CD4-positive, alpha-beta T cell treated with Interleukin-17A for 1 hour (primary cell): ENCODE measurements around the gene FN3KRP.
A peak's percentile ranks its signal among the peaks of the same experiment; 100 is the strongest.

Source experiments
- DNase-seq: peaks from one replicate; pipeline ENCODE4 v3.0.0-alpha.2; 2020

FN3KRP gene

DNA sequence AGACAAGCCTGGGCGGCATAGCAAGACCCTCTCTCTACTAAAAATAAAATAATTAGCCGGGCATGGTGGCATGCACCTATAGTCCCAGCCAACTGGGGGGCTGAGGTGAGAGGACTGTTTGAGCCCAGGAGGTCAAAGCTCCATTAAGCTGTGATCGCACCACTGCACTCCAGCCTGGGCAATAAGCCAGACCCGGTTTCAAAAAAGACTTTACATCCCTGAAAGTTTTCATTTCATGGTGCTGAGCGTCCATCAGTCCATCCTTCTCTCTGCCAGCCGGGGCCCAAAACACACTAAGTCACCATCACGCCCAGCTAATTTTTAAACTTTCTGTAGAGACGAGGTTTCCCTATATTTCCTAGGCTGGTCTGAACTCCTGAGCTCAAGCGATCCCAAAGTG is 28.6 kb upstream of the FN3KRP start:
- no peak for DNase-seq

DNA sequence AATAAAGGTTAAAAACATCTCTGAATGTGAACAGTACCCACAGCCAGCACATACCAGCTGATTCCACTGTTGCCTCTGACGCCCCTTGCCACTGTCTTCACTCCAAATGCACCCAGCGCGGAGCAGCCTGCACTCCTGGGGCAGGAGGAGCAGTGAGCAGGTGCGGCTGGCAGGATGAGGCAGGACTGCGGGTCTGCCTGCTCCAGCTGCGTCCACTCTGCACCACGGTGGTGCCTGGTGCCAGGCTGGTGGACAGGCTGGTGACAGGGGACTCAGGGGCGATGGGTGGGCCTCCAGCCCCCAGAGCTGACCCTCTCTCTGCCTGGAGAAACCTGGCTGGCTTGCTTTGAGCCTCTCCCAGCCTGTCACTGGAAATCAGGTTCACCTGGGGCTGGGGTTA is 27.4 kb upstream of the FN3KRP start:
- DNase-seq: no peak

DNA sequence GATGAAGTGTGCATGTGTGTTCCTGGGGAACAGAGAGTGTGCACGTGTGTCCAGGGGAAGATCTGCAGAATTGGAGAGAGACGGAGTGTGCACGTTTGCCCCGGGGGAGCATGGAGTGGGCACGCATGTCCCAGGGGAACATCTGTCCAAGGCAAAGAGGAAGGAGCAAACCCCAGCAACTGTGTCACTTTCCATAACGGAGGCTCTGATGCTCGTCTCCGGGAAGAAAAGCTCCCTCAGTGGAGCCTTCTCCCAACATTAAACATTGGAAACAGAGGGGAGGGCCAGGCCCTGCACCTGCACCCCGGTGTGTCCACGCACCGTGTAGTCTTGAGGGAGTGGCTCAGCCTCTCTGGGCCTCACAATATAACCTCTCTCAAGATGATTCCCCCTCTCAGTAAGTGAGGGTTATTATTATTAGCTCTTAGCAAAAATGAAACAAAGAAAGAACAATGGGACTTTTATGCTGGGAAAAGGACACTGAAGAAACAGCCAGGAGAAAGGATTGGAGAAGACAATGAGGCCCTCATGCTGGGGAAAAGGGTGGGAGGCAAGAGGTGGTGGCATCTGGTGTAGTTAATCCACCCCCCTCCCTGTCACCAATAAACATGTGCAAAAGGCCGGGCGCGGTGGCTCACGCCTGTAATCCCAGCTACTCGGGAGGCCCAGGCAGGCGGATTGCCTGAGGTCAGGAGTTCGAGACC is 25.6 kb upstream of the FN3KRP start:
- DNase-seq: no peak

GRCh38 chr17:82691714-82692113 is 24.8 kb upstream of the FN3KRP start:
- DNase-seq: no peak

GRCh38 chr17:82692268-82692667 is 24.2 kb upstream of the FN3KRP start:
- no peak for DNase-seq

DNA sequence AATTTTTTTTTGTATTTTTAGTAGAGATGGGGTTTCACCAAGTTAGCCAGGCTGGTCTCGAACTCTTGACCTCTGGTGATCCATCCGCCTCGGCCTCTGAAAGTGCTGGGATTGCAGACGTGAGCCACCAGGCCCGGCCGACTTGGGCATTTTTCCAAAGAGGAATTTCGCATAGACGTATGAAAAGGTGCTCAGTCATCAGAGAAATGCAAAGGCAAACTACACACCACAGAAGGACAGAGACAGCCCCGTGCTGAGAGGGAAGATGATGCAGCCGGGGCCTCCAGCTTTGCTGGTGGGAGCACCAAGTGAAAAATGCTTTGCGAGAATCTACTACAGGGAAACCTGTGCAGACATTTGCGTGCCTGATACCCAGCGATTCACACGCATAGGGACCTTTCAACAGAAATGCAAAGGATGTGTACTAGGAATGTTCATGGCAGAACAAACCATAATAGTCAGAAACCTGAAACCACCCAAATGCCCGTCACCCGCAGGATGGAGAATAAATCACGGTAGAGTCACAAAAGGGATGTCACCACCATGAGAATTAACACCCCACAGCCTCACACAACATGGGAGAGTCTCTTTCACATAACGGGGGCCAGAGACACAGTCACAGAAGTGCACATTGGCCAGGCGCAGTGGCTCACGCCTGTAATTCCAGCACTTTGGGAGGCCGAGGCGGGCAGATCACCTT is 23.2 kb upstream of the FN3KRP start:
- DNase-seq: no peak

DNA sequence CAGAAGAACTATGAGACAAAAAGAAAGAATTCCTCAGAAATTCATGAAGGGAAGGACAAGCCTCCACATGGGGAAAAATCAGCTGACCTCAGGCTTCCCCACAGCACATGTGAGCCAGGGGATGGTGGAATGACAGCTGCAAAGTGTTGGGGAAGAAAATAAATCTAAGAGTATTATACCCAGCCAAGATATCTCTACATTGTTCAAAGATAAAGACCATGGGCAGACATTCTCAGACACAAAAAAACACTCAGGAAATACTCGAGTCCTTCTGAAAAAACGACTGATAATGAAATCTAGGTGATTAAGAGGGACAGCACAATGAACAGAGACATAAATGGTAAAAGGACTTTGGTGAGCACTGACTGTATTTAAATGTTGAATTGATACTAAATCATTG is 21.9 kb upstream of the FN3KRP start:
- DNase-seq: no peak

DNA sequence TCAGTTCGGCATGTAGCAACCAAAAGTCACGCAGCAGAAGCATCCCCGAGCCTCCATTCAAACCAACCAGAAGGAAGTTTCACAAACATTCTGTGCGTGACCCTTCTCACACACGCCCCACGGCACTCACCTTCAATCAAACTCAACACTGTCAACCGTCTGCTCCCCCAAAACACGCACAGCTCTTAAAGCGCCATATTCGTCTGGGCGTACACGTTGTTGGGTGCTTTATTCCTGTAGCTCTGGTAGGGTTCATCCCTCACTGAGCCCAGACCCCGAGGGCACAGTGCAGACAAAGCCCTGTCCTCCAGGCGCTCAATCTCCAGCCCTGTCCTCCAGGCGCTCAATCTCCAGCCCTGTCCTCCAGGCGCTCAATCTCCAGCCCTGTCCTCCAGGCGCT is 20.2 kb upstream of the FN3KRP start:
- DNase-seq: no peak

GRCh38 chr17:82696916-82697807 is 19.3 kb upstream of the FN3KRP start:
- DNase-seq: no peak

- no peak for DNase-seq
These were observed 18.8 kb upstream of the FN3KRP start for GRCh38 chr17:82697808-82698064.

DNA sequence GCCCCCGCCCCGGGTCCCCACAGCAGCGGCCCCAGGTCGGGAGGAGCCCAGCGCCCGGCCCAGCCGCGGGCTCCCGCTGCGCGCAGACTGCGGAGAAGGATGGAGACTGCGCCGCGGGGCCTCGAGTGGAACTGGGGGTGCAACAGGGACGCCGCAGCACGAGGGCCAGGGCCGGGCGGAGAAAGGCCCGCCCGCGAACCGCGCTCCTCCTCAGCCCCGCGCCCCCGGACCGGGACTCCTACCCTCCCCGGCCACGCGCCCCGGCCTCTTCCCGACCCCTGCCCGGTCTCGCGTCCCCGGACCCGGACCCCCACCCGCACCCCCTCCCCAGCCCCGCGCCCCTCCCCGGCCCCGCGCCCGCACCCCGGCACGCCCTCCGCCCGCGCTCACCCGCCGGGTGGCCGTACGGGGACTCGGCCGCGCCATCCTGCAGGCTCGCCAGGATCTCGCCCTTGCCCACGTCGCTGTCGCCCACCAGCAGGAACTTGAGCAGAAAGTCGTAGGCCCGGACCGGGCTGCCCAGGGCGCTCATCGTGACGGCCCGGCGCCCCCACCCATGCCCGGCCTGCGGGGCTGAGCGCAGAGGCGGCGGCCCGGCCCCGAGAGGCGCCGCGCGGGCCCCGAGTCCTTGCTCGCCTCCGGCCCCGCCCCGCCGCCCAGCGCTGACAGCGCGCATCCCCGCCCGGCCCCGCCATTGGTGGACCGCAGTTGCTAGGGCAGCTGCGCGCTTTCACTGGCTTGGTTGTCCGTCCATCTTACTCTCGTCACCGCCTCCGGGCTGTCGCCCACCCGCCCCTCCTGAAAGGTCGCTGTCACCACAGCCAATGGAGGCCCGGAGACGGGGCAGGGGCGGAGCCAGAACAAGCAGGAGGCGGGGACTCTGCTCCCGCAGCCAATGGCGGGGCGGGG is 18.2 kb upstream of the FN3KRP start, which contains the start of gene RAB40B:
RAB40B (minus strand) TSS at position 634 of the 909 bp plus-strand sequence; CDS start at position 532, 102 bp downstream.
- DNase-seq: peak; percentile 99

DNA sequence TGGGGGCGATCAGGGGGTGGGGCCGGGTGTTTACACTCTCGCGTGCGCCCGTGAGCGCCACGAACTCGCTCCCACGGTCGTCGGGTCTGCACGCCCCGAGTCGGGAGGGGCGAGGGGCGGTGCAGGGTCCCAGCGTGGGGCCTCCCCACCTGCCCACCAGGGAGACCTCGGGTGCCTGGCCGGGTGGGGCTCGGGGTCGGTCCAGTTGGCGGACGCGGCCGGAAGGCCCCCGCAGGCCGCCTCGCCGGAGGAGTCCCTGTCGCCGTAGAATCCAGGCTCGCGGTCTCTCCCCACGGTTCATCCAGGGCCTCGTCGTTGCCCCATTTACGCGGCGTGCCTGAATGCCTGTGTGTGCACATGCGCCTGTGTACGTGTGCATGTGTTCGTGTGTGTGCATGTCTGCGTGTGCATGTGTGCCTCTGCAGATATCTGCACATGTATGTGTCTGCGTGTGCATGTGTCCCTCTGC is 17.5 kb upstream of the FN3KRP start:
- DNase-seq: no peak

DNA sequence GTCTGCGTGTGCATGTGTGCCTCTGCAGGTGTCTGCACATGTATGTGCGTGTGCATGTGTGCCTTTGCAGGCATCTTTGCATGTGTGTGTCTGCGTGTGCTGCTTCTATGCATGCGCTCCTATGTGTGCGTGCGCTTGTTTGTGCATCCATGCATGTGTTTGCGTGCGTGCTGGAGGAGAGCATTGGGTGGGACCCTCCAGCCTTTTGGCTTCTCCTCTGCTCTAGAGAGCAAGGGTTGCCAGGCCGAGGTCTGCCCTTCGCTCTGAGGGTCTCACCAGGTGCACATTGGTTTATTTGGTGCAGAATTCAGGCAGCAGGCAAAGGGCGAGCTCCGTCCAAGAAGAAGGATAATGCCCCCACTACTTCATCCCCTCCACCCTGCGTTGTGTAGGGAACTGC is 17.0 kb upstream of the FN3KRP start:
- no peak for DNase-seq

- no peak for DNase-seq
These were observed 14.1 kb upstream of the FN3KRP start for GRCh38 chr17:82702231-82702927.

DNA sequence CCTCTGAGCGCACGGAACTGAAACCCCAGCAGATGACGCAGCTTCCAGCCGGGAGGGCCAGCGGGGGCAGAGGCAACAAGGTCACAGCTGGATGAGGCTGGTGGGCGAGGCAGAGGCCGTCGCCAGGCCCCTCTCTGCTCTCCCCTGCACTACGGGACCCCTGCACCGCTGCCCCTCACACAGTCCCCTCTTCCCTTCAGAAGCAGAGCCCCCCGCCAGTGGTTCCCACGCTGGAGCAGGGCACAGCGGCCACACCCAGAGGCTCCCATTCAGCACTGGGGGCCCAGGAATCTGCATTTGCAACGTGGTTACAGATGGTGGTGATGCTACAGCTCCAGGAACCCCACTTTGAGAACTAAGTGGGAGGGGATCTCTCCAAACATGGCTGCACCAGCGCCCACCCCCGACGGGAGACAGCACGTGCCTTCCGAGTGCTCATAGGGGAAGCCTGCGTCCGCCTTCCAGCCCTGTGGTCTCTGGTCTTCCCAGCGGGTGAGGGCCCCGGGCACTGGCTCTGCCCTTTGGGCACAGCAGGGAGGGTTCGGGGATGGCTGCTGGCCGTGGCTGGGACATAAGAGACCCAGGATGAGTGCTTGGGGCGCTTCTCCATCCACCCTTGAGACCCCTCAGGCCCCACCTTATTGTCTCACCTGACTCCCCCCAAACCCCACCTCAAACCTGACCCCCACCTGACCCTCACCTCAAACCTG is 13.3 kb upstream of the FN3KRP start:
- DNase-seq: no peak

DNA sequence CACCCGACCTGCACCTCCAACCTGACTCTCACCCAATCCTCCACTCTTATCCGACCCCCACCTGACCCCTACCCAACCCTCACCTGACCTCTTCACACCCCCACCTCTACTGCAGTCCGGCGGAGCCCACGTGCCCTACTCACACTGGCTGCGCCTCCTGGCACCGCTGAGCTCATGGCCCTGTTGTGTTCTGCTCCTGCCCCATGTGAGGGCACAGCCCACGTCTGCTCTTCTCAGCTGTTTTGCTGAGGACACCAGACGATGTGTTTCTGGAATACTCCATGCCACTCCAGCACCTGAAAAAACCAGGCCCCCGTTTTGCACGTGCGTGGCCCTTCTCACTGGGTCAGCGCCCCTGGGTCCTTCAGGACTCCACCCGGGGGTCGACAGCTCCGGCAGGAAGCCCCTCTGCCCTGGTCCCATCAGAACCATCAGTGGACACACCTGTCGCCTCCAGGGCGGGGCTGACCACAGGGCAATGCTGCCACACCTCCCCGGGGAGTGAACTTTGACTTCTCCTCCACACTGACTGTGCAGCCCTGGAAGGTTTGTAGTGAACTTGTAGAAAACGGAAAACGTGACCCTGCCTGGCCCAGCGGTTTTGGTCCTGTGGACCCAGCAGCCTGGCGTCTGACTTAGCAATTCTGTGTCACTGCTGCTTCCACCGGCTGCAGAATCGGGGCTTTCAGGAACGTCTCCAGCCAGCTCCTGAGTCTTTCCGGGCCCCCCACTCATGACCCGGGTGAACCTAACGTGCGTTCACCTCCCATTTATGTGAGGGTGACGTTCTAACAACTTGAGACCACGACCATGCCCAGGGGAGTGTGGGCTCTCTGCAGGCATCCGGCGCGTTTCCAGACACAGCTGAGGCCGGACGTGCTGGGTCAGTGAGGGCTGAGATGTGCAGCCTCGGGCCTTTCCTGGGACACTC is 12.3 kb upstream of the FN3KRP start:
- DNase-seq: no peak

GRCh38 chr17:82704886-82705285 is 11.6 kb upstream of the FN3KRP start:
- no peak for DNase-seq

DNA sequence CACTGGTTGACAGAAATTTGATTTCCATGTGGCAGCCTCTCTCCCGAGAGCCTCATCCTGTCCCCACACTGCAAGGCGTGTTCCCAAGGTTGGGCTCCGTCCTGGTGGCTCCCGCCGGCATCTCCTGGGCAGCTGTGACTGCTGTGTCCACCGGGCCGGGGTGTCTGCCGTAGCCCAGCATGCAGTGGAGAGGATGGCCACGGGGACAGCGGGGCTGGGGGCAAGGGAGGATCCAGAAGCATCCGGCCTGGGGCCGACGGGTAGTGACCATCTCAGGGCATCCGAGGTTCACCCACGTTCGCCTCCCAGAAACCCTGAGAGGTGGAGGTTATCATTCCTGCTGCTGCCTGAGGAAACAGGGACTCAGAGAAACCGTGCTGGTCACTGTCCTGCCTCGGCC is 10.8 kb upstream of the FN3KRP start:
- no peak for DNase-seq

DNA sequence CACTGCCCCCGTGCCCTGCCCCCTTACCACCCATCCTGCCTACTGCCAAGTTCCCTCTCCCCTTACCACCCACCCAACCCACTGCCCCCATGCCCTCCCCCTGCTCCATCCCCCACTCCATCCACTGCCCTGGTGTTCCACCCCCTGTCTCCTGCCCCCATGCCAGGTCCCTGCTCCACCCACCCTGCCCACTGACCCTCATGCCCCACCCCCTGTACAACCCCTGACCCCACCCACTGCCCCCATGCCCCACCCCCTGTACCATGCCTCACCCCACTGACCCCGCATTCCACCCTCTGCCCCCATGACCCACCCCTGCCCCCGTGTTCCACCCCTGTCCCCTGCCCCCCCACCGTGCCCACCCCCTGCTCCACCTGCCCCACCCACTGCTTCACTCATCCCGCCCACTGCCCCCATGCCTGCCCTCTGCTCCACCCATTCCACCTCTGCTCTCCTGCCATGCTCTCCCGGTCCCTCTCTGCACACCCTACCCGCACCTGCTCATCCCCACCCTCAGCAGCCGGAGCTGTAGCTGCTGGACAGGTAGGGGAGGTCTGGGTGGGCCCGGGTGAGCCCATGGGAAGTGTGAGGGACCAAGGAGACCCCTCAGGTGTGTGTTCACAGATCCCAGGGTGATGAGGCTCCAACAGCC is 7.4 kb upstream of the FN3KRP start:
- DNase-seq: no peak
